Globus pallidus (tissue), 1 donor: ENCODE data around the gene POU6F2.

Source experiments
- DNase-seq: peaks from one replicate; pipeline ENCODE4 v3.0.0-alpha.2; 2015; ENCODE audit warnings: low spot score

The POU6F2 gene

GRCh38 chr7:39509912-39510311 lies 532.2 kb downstream of the POU6F2 start:
- DNase-seq, result no peak

- no peak for DNase-seq
These were observed 533.2 kb downstream of the POU6F2 start for GRCh38 chr7:39510864-39511354.

- no peak for DNase-seq
These were observed 538.0 kb downstream of the POU6F2 start for GRCh38 chr7:39515534-39516228.

GRCh38 chr7:39516498-39516897 lies 538.8 kb downstream of the POU6F2 start:
- DNase-seq, result no peak

GRCh38 chr7:39517240-39517639 lies 539.5 kb downstream of the POU6F2 start:
- no peak for DNase-seq
